ENCODE measurements around the gene STXBP3.

DNA sequence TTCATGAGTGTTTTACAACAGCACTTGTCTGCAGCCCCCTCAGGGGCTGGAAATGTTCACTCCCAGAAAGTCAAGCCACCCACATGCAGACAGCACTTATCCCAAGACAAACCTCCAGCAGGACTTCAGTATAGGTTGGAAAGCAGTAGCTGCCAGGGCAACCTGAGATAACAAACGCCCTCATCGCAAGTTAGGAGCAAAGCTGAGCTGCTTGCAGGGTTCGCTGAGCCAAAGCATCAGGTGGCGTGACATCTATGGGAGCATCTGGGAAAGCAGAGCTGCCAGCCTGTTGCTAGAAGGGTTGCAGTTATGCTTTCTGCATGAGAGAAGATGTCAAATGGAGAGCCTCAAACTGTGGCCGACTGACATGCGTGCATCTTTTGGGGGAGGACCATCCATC, 4.2 kb upstream of the STXBP3 start:
- TF ChIP-seq, protein P1, sequence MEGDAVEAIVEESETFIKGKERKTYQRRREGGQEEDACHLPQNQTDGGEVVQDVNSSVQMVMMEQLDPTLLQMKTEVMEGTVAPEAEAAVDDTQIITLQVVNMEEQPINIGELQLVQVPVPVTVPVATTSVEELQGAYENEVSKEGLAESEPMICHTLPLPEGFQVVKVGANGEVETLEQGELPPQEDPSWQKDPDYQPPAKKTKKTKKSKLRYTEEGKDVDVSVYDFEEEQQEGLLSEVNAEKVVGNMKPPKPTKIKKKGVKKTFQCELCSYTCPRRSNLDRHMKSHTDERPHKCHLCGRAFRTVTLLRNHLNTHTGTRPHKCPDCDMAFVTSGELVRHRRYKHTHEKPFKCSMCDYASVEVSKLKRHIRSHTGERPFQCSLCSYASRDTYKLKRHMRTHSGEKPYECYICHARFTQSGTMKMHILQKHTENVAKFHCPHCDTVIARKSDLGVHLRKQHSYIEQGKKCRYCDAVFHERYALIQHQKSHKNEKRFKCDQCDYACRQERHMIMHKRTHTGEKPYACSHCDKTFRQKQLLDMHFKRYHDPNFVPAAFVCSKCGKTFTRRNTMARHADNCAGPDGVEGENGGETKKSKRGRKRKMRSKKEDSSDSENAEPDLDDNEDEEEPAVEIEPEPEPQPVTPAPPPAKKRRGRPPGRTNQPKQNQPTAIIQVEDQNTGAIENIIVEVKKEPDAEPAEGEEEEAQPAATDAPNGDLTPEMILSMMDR (IDR thresholded peaks at IDR 0.05): no peak
- no peak for TF ChIP-seq ZFX (IDR thresholded peaks at IDR 0.05; ENCODE audit: borderline replicate concordance)
